NCI-H1048 (cell line): ENCODE results near the gene SLC10A1.
"Not testable (repeated sequence)": the region's sequence is repeated elsewhere in the genome, so short reads cannot be mapped to it uniquely, and the experiment has no call there.

Experiments
- DNase-seq: peaks from one replicate; lab custom pipeline; 2025; lab: John Stamatoyannopoulos, UW

Gene SLC10A1

DNA sequence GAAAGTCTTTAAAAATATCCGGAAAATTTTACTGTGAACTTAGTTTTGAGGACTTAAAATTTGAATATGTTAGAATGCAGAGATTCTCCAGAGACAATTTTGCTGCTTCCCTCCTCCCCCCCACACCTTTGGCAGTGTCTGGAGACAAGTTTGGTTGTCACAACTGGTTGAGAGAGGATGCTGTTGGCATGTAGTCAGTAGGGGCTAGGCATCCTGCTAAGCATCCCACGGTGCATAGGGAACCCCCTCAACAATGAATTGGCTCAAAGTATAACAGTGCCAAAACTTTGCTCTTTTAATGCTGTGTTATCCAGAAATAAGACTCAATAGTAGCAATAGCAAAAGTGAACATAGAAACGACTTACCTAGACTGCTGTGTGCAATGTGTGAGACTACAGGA is 26.5 kb downstream of the SLC10A1 start:
- no peak for DNase-seq

- DNase-seq = no peak
Observed at GRCh38 chr14:69769623-69770022, 27.4 kb downstream of the SLC10A1 start.

GRCh38 chr14:69768873-69769272 is 28.2 kb downstream of the SLC10A1 start:
- DNase-seq = no peak

GRCh38 chr14:69767369-69767999 is 29.6 kb downstream of the SLC10A1 start:
- peak; percentile 84 for DNase-seq

GRCh38 chr14:69766984-69767368 is 30.1 kb downstream of the SLC10A1 start, which contains the start of gene SRSF5:
TSS of gene SRSF5 (plus strand) at chr14:69767142. CDS start at chr14:69768157, 1,015 bp downstream.
- peak; percentile 86 for DNase-seq

- no peak for DNase-seq
Observed at GRCh38 chr14:69763761-69764510, 33.1 kb downstream of the SLC10A1 start.

DNA sequence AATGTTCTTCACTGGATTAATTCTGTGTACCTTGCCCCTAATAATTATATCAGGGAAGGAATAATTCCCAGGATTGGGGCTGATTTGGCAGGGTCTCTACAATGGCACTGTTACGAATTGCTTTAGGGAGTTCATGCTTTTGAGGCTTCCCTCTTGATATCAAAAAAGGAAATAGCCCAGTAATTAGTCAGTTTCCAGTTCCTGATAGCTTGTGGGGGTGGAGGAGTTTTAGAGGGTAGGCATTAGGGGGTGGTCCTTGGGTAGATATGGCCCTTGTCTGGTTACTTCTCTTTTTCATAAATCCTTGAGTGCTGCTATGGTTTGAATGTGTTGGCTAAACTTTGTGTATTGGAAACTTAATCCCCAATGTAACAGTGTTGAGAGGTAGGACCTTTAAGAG is 36.2 kb downstream of the SLC10A1 start:
- DNase-seq = no peak

DNA sequence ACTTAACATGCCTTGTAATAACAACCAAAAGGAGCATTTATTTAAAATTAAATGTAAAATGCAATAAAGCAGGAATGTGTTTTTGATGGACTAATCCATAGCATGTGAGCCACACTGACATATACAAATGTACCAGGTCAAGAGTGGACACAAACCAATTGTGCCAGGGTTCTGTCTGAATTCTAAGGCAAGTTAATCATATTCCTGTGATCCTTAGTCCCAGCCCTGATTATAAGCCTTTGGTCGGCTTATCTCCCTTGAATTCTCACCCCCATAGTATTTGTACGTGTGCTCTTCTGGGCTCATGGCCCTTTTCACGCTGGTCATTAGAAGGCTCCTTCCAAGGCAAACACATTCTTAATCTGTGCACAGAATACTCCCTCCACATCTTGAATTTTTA is 40.7 kb downstream of the SLC10A1 start:
- no peak for DNase-seq

DNA sequence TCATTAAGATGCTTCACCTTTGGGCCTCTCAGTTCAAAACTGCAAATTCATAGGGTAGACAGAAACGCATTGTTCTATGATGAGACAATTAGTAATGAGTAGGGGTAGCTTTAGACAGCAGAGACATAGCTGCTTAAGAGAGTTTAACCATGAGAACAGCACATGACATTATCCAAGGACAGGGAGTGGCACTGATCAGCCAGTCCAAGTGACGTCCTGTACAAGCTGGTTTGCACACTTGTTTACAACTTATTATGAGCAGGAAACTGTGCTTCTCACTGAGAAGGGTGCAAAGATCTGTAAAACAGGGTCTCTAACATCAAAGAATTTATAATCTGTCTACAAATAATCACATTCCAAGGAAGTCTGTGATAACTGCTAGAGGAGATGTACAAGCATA is 41.3 kb downstream of the SLC10A1 start:
- no peak for DNase-seq

DNA sequence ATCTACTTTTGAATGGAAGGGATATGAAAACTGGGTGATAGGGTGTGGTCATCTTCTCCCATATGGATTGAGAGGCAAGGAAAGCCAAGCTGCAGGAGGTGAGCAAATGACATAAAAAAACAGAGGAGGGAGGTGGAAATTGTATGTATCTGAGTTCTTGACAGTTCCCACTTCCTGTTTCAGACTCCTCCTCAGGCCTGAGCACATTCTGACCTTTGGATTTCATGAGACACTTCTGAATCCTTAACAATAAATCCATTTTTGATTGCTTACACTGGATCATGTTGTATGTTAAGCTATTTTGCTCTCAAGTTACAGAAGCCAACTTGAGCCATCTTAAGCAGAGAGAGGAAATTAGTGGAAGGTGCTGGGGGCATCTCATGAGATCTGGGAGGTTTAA is 41.7 kb downstream of the SLC10A1 start:
- no peak for DNase-seq

GRCh38 chr14:69754487-69754886 is 42.6 kb downstream of the SLC10A1 start:
- no peak for DNase-seq

GRCh38 chr14:69753860-69754259 is 43.2 kb downstream of the SLC10A1 start:
- no peak for DNase-seq

DNA sequence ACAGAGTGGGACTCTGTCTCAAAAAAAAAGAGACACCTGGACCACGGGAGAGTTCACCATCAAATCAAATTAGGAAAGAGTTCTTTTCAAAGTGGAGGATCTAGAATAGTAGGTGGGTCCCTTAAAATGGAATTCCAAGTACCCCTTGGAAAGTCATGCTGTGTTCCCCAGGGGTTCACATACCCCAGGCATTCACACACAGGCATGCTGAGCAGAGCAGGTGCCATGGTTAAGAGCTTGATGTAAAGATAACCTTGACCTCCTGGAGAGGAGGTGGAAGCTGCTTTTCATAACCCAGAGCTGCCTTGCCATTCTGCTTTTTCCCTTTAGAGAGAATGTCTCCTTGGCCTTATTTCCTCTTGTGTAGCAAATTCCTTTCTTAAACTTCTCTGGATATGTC is 44.3 kb downstream of the SLC10A1 start:
- DNase-seq = no peak

- DNase-seq = no peak
Observed at GRCh38 chr14:69750495-69750894, 46.5 kb downstream of the SLC10A1 start.

DNA sequence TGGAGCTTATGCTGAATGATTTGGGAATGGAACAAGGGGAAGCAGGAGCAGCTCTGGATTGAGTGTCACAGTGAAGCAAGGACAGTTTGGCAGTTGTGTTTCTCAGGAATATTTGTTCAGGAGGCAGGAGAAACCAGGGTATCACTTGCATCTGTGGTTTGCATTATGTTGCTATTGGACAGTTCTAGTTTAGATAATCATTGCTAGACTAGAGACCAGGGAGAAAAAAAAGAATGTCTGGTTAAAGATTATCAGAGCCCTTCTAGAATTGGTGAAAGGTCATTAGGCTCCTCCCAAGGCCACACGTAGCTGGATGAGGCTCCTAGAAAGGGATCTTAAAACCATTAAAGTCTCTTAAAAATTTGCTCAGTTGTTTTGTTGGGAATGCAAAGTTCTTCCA is 47.1 kb downstream of the SLC10A1 start:
- DNase-seq = no peak

DNA sequence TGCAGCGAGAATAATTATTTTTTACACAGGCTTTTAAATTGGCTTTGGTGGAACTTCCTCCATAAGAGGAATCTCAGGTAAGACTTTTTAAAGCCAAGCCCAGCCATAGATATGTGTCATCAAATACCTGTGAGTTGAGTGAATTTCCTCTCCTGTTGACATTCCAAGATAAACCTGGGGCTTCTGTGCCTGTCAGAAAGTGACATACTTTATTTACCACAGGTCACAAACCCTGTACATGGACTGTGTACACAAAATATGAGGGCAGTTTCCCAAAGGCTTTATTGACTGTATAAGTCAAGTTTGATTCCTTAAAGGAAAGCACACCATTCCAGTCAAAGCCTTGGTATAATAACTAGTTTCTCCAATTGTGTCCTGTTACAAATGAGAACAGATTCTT is 56.0 kb downstream of the SLC10A1 start:
- DNase-seq = no peak

GRCh38 chr14:69736405-69736804 is 60.6 kb downstream of the SLC10A1 start:
- not testable (repeated sequence) for DNase-seq

- DNase-seq = not testable (repeated sequence)
Observed at GRCh38 chr14:69731919-69732598, 65.0 kb downstream of the SLC10A1 start.

DNA sequence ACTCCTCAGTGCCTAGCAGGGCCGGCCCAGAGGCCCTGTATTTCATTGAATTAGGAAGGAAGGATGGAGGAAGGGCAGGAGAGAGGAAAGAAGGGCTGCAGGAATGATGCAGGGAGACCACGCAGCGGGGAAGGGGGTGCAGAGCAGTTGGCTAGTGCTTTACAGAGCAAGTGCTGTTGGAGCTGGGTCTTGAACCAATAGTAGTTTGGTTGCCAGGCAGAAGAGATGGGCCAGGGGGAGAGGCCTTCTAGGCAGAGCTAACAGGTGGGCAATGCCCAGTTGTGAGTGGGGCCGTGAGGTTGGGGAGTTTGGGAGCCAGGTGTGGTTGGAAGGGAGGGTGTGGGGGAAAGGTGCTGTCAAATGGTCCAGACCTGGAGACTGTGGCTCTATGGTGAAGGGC is 69.2 kb downstream of the SLC10A1 start:
- no peak for DNase-seq

- DNase-seq = no peak
Observed at GRCh38 chr14:69726761-69727511, 70.1 kb downstream of the SLC10A1 start.
